ENCODE data around the gene RNU1-4.
"Not testable (repeated sequence)": the region's sequence is repeated elsewhere in the genome, so short reads cannot be mapped to it uniquely, and the experiment has no call there.

GRCh38 chr1:16776248-16776647 is 35.9 kb downstream of the RNU1-4 start:
- not testable (repeated sequence) for TF ChIP-seq CTCF (IDR thresholded peaks at IDR 0.05); ZFX (IDR thresholded peaks at IDR 0.05; ENCODE audit: borderline replicate concordance)

All from 22Rv1 (cell line).